SK-N-SH treated with all-trans-retinoic acid at 6 μM for 48 hours (cell line): Measurements from ENCODE around the gene RBM10.

ENCODE experiments used
- ATAC-seq: fragments of 200-7000 bp; cut with Tn5 transposase; 3 replicates; pipeline ENCODE4 v1.9.1; 2020; ENCODE audit warnings: mild to moderate bottlenecking, moderate library complexity
- BACH2 ChIP-seq: fragments of 250-450 bp; sonication (Bioruptor Pico); IDR thresholded peaks from 2 replicates; pipeline ENCODE4 v1.9.0; 2021; ENCODE audit warnings: mild to moderate bottlenecking, borderline replicate concordance
- CREB5 ChIP-seq: fragments of 250-450 bp; sonication (Bioruptor Pico); IDR thresholded peaks from 2 replicates; pipeline ENCODE4 v1.5.1; 2020; ENCODE audit warnings: low read depth, mild to moderate bottlenecking, moderate library complexity
- CSDC2 ChIP-seq: fragments of 250-450 bp; sonication (Bioruptor Pico); IDR thresholded peaks from 2 replicates; pipeline ENCODE4 v1.5.0; 2020; ENCODE audit warnings: mild to moderate bottlenecking, moderate library complexity
- CSRNP3 ChIP-seq: fragments of 250-450 bp; sonication (Bioruptor Pico); IDR thresholded peaks from 2 replicates; pipeline ENCODE4 v1.5.1; 2021; ENCODE audit warnings: mild to moderate bottlenecking, moderate library complexity
- ESRRG ChIP-seq: fragments of 250-450 bp; sonication (Bioruptor Pico); IDR thresholded peaks from 2 replicates; pipeline ENCODE4 v1.6.1; 2021; ENCODE audit warnings: mild to moderate bottlenecking
- GLIS3 ChIP-seq: fragments of 250-450 bp; sonication (Bioruptor Pico); IDR thresholded peaks from 2 replicates; pipeline ENCODE4 v1.5.0; 2020; ENCODE audit warnings: mild to moderate bottlenecking, moderate library complexity
- ISL1 ChIP-seq: fragments of 250-450 bp; sonication (Bioruptor Pico); IDR thresholded peaks from 2 replicates; pipeline ENCODE4 v2.1.2; 2022; ENCODE audit warnings: mild to moderate bottlenecking, moderate library complexity
- PATZ1 ChIP-seq: fragments of 250-450 bp; sonication (Bioruptor Pico); IDR thresholded peaks from 2 replicates; pipeline ENCODE4 v1.8.0; 2020; ENCODE audit warnings: mild to moderate bottlenecking, moderate library complexity, borderline replicate concordance
- PPARA ChIP-seq: fragments of 250-450 bp; sonication (Bioruptor Pico); IDR thresholded peaks from 2 replicates; pipeline ENCODE4 v1.5.0; 2020; ENCODE audit warnings: mild to moderate bottlenecking, borderline replicate concordance
- RARB ChIP-seq: fragments of 250-450 bp; sonication (Bioruptor Pico); IDR thresholded peaks from 2 replicates; pipeline ENCODE4 v1.8.0; 2021; ENCODE audit warnings: mild to moderate bottlenecking, moderate library complexity
- SNAI2 ChIP-seq: fragments of 250-450 bp; sonication (Bioruptor Pico); IDR thresholded peaks from 2 replicates; pipeline ENCODE4 v1.5.0; 2020; ENCODE audit warnings: mild to moderate bottlenecking, moderate library complexity
- TOX ChIP-seq: fragments of 250-450 bp; sonication (Bioruptor Pico); IDR thresholded peaks from 2 replicates; pipeline ENCODE4 v1.8.0; 2021; ENCODE audit warnings: mild to moderate bottlenecking, moderate library complexity, borderline replicate concordance
- TSHZ2 ChIP-seq: fragments of 250-450 bp; sonication (Bioruptor Pico); IDR thresholded peaks from 2 replicates; pipeline ENCODE4 v1.5.0; 2020; ENCODE audit warnings: mild to moderate bottlenecking, moderate library complexity
- ZC3H10 ChIP-seq: fragments of 250-450 bp; sonication (Bioruptor Pico); IDR thresholded peaks from 2 replicates; pipeline ENCODE4 v1.5.1; 2021; ENCODE audit warnings: mild to moderate bottlenecking, moderate library complexity
- ZFP3 ChIP-seq: fragments of 250-450 bp; sonication (Bioruptor Pico); IDR thresholded peaks from 2 replicates; pipeline ENCODE4 v1.5.0; 2020; ENCODE audit warnings: mild to moderate bottlenecking, moderate library complexity
- ZFP30 ChIP-seq: fragments of 450-650 bp; formaldehyde crosslinking; IDR thresholded peaks from 2 replicates; pipeline ENCODE4 v1.5.0; 2022; ENCODE audit warnings: mild to moderate bottlenecking, moderate library complexity
- ZNF565 ChIP-seq: fragments of 450-650 bp; formaldehyde crosslinking; conservative IDR thresholded peaks from 2 replicates; pipeline ENCODE4 v1.5.0; 2020; ENCODE audit warnings: low read depth, mild to moderate bottlenecking, moderate library complexity
- ZNF8 ChIP-seq: fragments of 450-650 bp; formaldehyde crosslinking; IDR thresholded peaks from 2 replicates; pipeline ENCODE4 v1.5.0; 2020; ENCODE audit warnings: mild to moderate bottlenecking, moderate library complexity

RBM10 gene

GRCh38 chrX:47235691-47236103 lies 90.7 kb downstream of the RBM10 start:
- no peak for ATAC-seq
- no peak for TF ChIP-seq TOX (CRISPR knock-in tag)
- no peak for TF ChIP-seq BACH2
- no peak for TF ChIP-seq PPARA (CRISPR knock-in tag)
- TF ChIP-seq ISL1 (CRISPR knock-in tag): no peak
- no peak for TF ChIP-seq ZFP3
- no peak for TF ChIP-seq RARB (CRISPR knock-in tag)
- no peak for TF ChIP-seq CSRNP3 (CRISPR knock-in tag)
- no peak for TF ChIP-seq PATZ1 (CRISPR knock-in tag)
- TF ChIP-seq GLIS3 (CRISPR knock-in tag): no peak
- TF ChIP-seq ESRRG (CRISPR knock-in tag): no peak
- TF ChIP-seq ZC3H10 (CRISPR knock-in tag): no peak
- no peak for TF ChIP-seq TSHZ2
- TF ChIP-seq CREB5: no peak
- TF ChIP-seq ZNF8: no peak
- TF ChIP-seq ZFP30 (CRISPR knock-in tag): no peak
- no peak for TF ChIP-seq CSDC2 (CRISPR knock-in tag)
- TF ChIP-seq SNAI2 (CRISPR knock-in tag): no peak
- TF ChIP-seq ZNF565 (CRISPR knock-in tag): no peak
